Muscle layer of colon (tissue), 2 donors: ENCODE measurements around the gene STH.
"Not testable (repeated sequence)": the region's sequence is repeated elsewhere in the genome, so short reads cannot be mapped to it uniquely, and the experiment has no call there.

ENCODE experiments used
- H3K27ac ChIP-seq: one replicate; pipeline ENCODE4 v1.7.0; 2013; ENCODE audit warnings: low read depth, mild to moderate bottlenecking, low read length, moderate library complexity
- H3K27me3 ChIP-seq, 2 donors: one replicate each; pipeline ENCODE4 v1.7.0; 2013; ENCODE audit warnings: low read length in 2 of 2, mild to moderate bottlenecking in 2 of 2; ENCODE audit not compliant: insufficient read depth in 2 of 2, control insufficient read depth in 1 of 2
- H3K36me3 ChIP-seq: one replicate; pipeline ENCODE4 v1.7.0; 2013; ENCODE audit warnings: mild to moderate bottlenecking, low read length; ENCODE audit not compliant: insufficient read depth
- H3K4me1 ChIP-seq: one replicate; pipeline ENCODE4 v1.7.0; 2013; ENCODE audit warnings: mild to moderate bottlenecking, low read length; ENCODE audit not compliant: insufficient read depth
- H3K4me3 ChIP-seq, 2 donors: one replicate each; pipeline ENCODE4 v1.7.0; 2013; ENCODE audit warnings: low read length in 2 of 2, low read depth in 1 of 2, mild to moderate bottlenecking in 1 of 2, moderate library complexity in 1 of 2
- H3K9ac ChIP-seq: one replicate; pipeline ENCODE4 v1.7.0; 2013; ENCODE audit warnings: low read length
- H3K9me3 ChIP-seq: one replicate; pipeline ENCODE4 v1.7.0; 2013; ENCODE audit warnings: mild to moderate bottlenecking, low read length
- donor health status: abdominal sarcoma.
- donor health status: Adenocarcinoma of cecum.

STH gene

GRCh38 chr17:46009681-46010596 is 10.9 kb downstream of the STH start:
- no peak overlapping the region for H3K4me3 ChIP-seq
- no peaks in the 10 kb centered on the region for H3K27me3 ChIP-seq
- no peaks in the 10 kb centered on the region for H3K9me3 ChIP-seq
- H3K9ac ChIP-seq = no peak overlapping the region
- no peak overlapping the region for H3K27ac ChIP-seq
- H3K4me1 ChIP-seq = no peaks in the 10 kb centered on the region
- H3K36me3 ChIP-seq = no peaks in the 10 kb centered on the region

GRCh38 chr17:46010597-46011186 is 11.6 kb downstream of the STH start:
- H3K27me3 ChIP-seq = no peaks in the 10 kb centered on the region
- no peak overlapping the region for H3K4me3 ChIP-seq
- H3K27ac ChIP-seq = no peak overlapping the region
- H3K9me3 ChIP-seq = no peaks in the 10 kb centered on the region
- H3K4me1 ChIP-seq = no peaks in the 10 kb centered on the region
- H3K9ac ChIP-seq = no peak overlapping the region
- H3K36me3 ChIP-seq = no peaks in the 10 kb centered on the region

- Histone ChIP-seq H3K27me3 (no peaks in the 10 kb centered on the region), H3K9me3 (no peaks in the 10 kb centered on the region), H3K4me1 (no peaks in the 10 kb centered on the region), H3K4me3 (no peak overlapping the region), H3K9ac (no peak overlapping the region), H3K36me3 (no peaks in the 10 kb centered on the region), H3K27ac (no peak overlapping the region)
Measured at GRCh38 chr17:46011711-46012505, 12.9 kb downstream of the STH start.

GRCh38 chr17:46012506-46013079 is 13.5 kb downstream of the STH start:
- Histone ChIP-seq H3K9ac (no peak overlapping the region), H3K4me1 (no peaks in the 10 kb centered on the region)

GRCh38 chr17:46013127-46013501 is 14.1 kb downstream of the STH start:
- H3K4me1 ChIP-seq = no peaks in the 10 kb centered on the region
- H3K36me3 ChIP-seq = no peaks in the 10 kb centered on the region
- H3K9me3 ChIP-seq = no peaks in the 10 kb centered on the region
- H3K27ac ChIP-seq = no peak overlapping the region
- no peak overlapping the region for H3K9ac ChIP-seq
- no peaks in the 10 kb centered on the region for H3K27me3 ChIP-seq
- no peak overlapping the region for H3K4me3 ChIP-seq

More at GRCh38 chr17:46012506-46013079, 13.5 kb downstream of the STH start:
- Histone ChIP-seq H3K4me3 (no peak overlapping the region), H3K36me3 (no peaks in the 10 kb centered on the region), H3K27me3 (no peaks in the 10 kb centered on the region), H3K9me3 (no peaks in the 10 kb centered on the region), H3K27ac (no peak overlapping the region)

- Histone ChIP-seq H3K36me3 (no peaks in the 10 kb centered on the region), H3K9me3 (no peaks in the 10 kb centered on the region), H3K4me1 (no peaks in the 10 kb centered on the region), H3K9ac (no peak overlapping the region), H3K4me3 (no peak overlapping the region), H3K27me3 (no peaks in the 10 kb centered on the region), H3K27ac (no peak overlapping the region)
Measured at GRCh38 chr17:46013502-46014165, 14.6 kb downstream of the STH start.

- not testable (repeated sequence) for H3K9me3 ChIP-seq, H3K4me1 ChIP-seq, H3K27ac ChIP-seq, H3K36me3 ChIP-seq, H3K9ac ChIP-seq, H3K4me3 ChIP-seq, H3K27me3 ChIP-seq
Measured at GRCh38 chr17:46019408-46019925, 20.4 kb downstream of the STH start.

- Histone ChIP-seq H3K27ac (no peak overlapping the region), H3K9ac (no peak overlapping the region), H3K4me3 (no peak overlapping the region)
Measured at GRCh38 chr17:46020023-46020761, 21.1 kb downstream of the STH start.

GRCh38 chr17:46020998-46021397 is 21.9 kb downstream of the STH start:
- Histone ChIP-seq H3K27ac (no peak overlapping the region), H3K36me3 (no peaks in the 10 kb centered on the region), H3K4me1 (no peaks in the 10 kb centered on the region), H3K9me3 (no peaks in the 10 kb centered on the region), H3K27me3 (no peaks in the 10 kb centered on the region), H3K9ac (no peak overlapping the region), H3K4me3 (no peak overlapping the region)

More at GRCh38 chr17:46020023-46020761, 21.1 kb downstream of the STH start:
- Histone ChIP-seq H3K9me3 (no peaks in the 10 kb centered on the region), H3K4me1 (no peaks in the 10 kb centered on the region), H3K27me3 (no peaks in the 10 kb centered on the region), H3K36me3 (no peaks in the 10 kb centered on the region)

- not testable (repeated sequence) for H3K9ac ChIP-seq, H3K27me3 ChIP-seq, H3K4me1 ChIP-seq, H3K9me3 ChIP-seq, H3K27ac ChIP-seq, H3K36me3 ChIP-seq, H3K4me3 ChIP-seq
Measured at GRCh38 chr17:46023366-46023765, 24.3 kb downstream of the STH start.
